Lower lobe of right lung (tissue), 2 donors: ENCODE measurements around the gene RND2. TPM values are rescaled to one million over a fixed set of nuclear protein-coding genes. Genes with fewer than 3 reads are reported as not detected.

Source experiments
- ATAC-seq, 2 donors: fragments of 200-7000 bp; cut with Tn5 transposase; one replicate each; pipeline ENCODE4 v1.9.1; 2020 to 2022; ENCODE audit warnings: mild to moderate bottlenecking in 2 of 2, moderate library complexity in 2 of 2
- DNase-seq: peaks from one replicate; pipeline ENCODE4 v3.0.0-alpha.2; 2020
- H3K27ac ChIP-seq: fragments of 200-600 bp; one replicate; pipeline ENCODE4 v1.8.0; 2022
- H3K27me3 ChIP-seq: fragments of 200-600 bp; one replicate; pipeline ENCODE4 v1.8.0; 2022; ENCODE audit warnings: low read depth
- H3K36me3 ChIP-seq: fragments of 200-600 bp; one replicate; pipeline ENCODE4 v1.8.0; 2022; ENCODE audit warnings: mild to moderate bottlenecking
- H3K4me1 ChIP-seq: fragments of 200-600 bp; one replicate; pipeline ENCODE4 v1.8.0; 2022
- H3K4me3 ChIP-seq: fragments of 200-600 bp; one replicate; pipeline ENCODE4 v1.8.0; 2022; ENCODE audit warnings: mild to moderate bottlenecking
- H3K9me3 ChIP-seq: fragments of 200-600 bp; one replicate; pipeline ENCODE4 v1.8.0; 2022
- intact Hi-C: fragments of 100-400 bp; cut with DNase I; formaldehyde crosslinking; loops from one replicate; pipeline ENCODE4 v1.11.0; 2022
- total RNA-seq: library from RNA; stranded (reverse); fragmentation: NEBNext Ultra II Directional; extraction: Animal tissue kit (Norgen Biotek cat#: 25700); gene quantifications from one replicate; pipeline ENCODE4 v1.2.1, GENCODE V29; 2021
- TF ChIP-seq, protein P1 (sequence below): fragments of 200-600 bp; IDR thresholded peaks from one replicate; pipeline ENCODE4 v1.8.0; 2022; ENCODE audit warnings: antibody characterized with exemption, mild to moderate bottlenecking
- donor health status: DM: no; HTN: yes; CAD: no; lungs with severe emphysema.

Gene RND2
- total RNA-seq, 1 donor from 2014 or later, result 0.53 TPM

GRCh38 chr17:43016216-43016615 lies 8.8 kb upstream of the RND2 start:
- Histone ChIP-seq H3K4me1 (peaks cover 81% of the 10 kb centered on the region), H3K27me3 (no peaks in the 10 kb centered on the region), H3K9me3 (no peaks in the 10 kb centered on the region), H3K4me3 (no peak overlapping the region), H3K27ac (peak overlapping the region; percentile 53), H3K36me3 (peaks cover 70% of the 10 kb centered on the region)
- DNase-seq (no peak), ATAC-seq (no peak)
- intact Hi-C loops, result no loop called here
- TF ChIP-seq, protein P1, sequence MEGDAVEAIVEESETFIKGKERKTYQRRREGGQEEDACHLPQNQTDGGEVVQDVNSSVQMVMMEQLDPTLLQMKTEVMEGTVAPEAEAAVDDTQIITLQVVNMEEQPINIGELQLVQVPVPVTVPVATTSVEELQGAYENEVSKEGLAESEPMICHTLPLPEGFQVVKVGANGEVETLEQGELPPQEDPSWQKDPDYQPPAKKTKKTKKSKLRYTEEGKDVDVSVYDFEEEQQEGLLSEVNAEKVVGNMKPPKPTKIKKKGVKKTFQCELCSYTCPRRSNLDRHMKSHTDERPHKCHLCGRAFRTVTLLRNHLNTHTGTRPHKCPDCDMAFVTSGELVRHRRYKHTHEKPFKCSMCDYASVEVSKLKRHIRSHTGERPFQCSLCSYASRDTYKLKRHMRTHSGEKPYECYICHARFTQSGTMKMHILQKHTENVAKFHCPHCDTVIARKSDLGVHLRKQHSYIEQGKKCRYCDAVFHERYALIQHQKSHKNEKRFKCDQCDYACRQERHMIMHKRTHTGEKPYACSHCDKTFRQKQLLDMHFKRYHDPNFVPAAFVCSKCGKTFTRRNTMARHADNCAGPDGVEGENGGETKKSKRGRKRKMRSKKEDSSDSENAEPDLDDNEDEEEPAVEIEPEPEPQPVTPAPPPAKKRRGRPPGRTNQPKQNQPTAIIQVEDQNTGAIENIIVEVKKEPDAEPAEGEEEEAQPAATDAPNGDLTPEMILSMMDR, result no peak

DNA sequence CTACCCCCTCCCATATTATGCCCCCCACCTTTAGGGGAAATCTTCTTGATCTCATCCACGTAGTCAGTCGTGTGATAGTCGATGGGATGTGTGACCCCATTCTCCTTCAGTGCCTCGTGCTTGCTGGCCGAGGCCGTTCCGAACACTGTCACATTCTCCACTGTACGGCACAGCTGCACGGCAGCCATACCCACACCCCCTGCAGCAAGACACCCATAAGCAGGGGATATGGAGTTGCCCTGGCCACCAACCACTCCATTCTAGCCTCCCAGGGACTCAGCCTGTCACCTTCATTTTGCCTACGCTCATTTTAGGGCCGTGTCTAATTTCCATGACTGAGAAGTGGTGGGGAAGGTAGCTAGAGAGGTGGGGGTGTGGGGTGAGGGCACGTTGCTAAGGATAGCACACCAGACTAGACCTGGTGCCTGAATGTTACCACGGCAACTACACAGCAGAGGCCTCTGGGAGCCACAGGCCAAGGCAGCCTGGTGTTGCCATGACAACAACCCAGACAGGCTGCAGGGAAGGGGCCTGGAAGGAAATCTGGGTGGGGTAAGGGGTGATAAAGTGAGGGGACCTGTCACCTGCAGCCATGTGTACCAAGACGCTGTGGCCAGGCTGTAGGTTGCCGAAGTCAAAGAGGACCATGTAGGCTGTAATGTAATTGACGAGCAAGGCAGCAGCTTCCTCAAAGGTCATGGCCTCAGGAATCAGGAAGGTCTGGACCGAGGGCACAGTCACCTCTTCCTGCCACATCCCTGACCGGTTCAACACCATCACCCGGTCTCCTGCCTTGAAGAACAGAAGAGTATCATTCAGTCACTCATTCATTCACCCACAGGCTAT lies 6.8 kb upstream of the RND2 start:
- TF ChIP-seq, protein P1, result no peak
- DNase-seq (no peak), ATAC-seq (no peak)
- intact Hi-C loops, result no loop called here
- peaks cover 77% of the 10 kb centered on the region for H3K4me1 ChIP-seq
- H3K27me3 ChIP-seq, result no peaks in the 10 kb centered on the region
- H3K27ac ChIP-seq, result peak overlapping the region; percentile 5
- no peak overlapping the region for H3K4me3 ChIP-seq
- H3K9me3 ChIP-seq, result no peaks in the 10 kb centered on the region
- H3K36me3 ChIP-seq, result peaks cover 53% of the 10 kb centered on the region

GRCh38 chr17:43018932-43019331 lies 6.1 kb upstream of the RND2 start:
- Histone ChIP-seq H3K27ac (no peak overlapping the region), H3K27me3 (no peaks in the 10 kb centered on the region), H3K4me1 (peaks cover 70% of the 10 kb centered on the region), H3K9me3 (no peaks in the 10 kb centered on the region), H3K36me3 (peaks cover 46% of the 10 kb centered on the region), H3K4me3 (no peak overlapping the region)
- TF ChIP-seq, protein P1, result no peak
- intact Hi-C loops, result no loop called here
- ATAC-seq (no peak), DNase-seq (no peak)

DNA sequence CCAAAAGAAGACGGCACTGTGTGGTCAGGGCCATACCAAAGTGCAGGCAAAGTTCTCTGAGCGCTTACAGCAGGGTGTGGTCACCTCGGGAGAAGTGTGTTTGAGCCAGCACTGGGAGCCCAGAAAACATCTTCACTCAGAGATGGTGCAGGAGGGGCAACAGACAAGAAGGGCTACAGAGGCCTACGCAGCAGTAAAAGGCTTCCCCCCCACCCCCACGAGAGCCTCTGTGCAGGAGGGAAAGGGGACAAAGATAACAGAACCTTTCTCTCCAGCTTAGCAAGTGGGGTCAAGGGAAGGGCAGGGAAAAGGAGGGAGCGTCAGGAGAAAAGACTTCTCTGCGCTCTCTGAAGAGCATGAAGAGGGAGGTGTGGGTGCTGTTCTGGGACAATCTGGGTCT lies 5.6 kb upstream of the RND2 start:
- Histone ChIP-seq H3K36me3 (peaks cover 41% of the 10 kb centered on the region), H3K9me3 (no peaks in the 10 kb centered on the region), H3K27me3 (no peaks in the 10 kb centered on the region), H3K27ac (peak overlapping the region; percentile 89), H3K4me1 (peaks cover 70% of the 10 kb centered on the region), H3K4me3 (peak overlapping the region; percentile 100)
- TF ChIP-seq, protein P1, result no peak
- intact Hi-C loops, result no loop called here
- no peak for ATAC-seq
- no peak for DNase-seq

- Histone ChIP-seq H3K4me1 (peaks cover 66% of the 10 kb centered on the region), H3K27me3 (no peaks in the 10 kb centered on the region), H3K4me3 (peak overlapping the region; percentile 100), H3K9me3 (no peaks in the 10 kb centered on the region), H3K27ac (peak overlapping the region; percentile 89), H3K36me3 (peaks cover 34% of the 10 kb centered on the region)
- TF ChIP-seq, protein P1, result no peak
- ATAC-seq (no peak), DNase-seq (no peak)
- intact Hi-C loops, result no loop called here
Observed at GRCh38 chr17:43020030-43020621, 4.9 kb upstream of the RND2 start.
